GM19035 (cell line): ENCODE measurements around the gene WDR49.

Experiments used
- ATAC-seq: cut with Tn5 transposase; IDR thresholded peaks from one replicate; pipeline ENCODE4 v1.9.1; 2021; ENCODE audit not compliant: unreplicated experiment

The WDR49 gene

DNA sequence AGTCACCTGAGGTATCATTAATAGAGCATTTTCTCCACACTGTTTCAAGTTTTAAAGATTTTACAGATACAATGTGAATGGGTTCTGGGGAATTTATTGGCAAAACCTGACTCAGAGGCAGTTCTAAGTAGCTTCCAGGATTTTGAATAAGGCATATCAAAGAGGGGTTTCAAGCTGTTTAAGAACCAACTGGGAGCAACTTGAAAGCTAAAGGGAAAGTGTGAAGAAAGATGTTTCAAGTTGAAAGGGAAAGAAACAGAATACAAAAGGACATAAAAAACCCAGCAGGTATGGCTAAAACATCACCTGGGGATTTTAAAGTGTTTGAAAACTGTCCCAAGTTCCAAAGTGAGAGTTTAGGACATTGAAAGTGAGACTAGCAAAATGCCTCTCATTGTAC is 162.1 kb downstream of the WDR49 start:
- ATAC-seq, result no peak

DNA sequence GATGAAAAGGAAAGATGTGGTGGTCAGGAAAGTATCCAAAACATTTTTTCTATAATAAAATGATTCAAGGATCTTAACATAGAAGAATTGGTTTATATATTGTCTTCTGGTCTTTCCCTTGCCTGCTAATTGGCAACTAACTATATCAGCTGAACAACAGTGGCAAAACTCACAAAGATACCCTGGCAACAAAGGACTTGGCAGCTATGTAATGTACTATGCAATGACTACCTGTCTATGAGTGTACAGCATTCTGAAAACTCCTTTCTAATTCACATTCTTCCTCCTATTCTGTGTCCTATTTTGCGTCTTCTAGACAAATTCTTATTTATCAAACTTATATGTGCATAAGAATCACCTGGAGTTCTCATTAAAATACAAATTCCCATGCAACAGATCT is 164.2 kb downstream of the WDR49 start:
- no peak for ATAC-seq

DNA sequence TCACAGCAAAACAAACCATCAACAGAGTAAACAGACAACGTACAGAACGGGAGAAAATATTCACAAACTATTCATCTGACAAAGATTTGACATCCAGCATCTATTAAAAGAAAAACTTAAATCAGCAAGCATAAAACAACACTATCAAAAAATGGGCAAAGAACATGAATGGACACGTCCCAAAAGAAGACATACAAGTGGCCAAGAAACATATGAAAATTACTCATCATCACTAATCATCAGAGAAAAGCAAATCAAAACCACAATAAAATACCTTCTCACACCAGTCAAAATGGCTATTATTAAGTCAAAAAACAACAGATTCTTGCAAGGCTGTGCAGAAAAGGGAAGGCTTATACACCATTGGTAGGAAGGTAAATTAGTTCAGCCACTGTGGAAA is 166.2 kb downstream of the WDR49 start:
- no peak for ATAC-seq

DNA sequence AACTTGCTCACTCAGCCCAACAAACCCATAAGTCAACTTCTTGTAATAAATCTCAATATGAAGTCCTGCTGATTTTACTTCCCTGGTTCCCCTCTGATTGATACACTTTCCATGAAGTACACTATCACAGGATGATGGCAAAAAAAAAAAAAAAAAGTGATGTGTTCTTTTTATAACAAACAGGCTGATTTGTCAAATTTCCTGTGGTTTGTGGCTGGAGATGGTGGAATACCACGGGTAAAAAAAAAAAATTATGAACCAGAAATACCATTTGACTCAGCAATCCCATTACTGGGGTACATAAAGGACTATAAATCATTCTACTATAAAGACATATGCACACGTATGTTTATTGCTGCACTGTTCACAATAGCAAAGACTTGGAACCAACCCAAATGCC is 169.2 kb downstream of the WDR49 start:
- ATAC-seq, result no peak

DNA sequence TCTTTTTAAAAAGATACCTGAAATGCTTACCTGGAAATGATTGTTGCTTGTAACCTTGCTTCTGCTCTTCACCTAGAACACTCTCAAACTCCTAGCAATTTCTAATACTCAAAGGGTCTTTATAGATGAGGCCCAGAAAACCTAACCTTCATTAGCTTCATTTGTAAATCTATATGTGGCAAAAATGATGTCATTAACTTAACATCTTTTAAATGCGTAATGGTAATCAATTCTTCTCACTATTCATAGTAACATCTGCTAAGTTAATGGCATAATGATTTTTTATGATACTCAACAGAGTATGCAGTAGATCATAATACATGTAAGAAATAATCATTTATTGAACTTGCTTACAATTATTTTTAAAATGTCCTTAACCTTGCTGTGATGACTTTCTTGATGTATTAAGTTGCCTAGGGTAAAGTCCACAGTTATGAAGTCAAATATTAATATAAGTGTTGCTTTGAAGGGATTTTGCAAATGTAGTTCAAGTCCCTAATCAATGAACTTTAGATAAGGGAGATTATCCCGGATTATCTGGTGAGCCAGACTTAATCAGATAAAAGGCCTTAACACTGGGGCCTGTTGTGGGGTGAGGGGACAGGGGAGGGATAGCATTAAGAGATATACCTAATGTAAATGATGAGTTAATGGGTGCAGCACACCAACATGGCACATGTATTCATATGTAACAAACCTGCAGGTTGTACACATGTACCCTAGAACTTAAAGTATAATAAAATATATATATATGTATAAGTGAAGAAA is 169.8 kb downstream of the WDR49 start:
- ATAC-seq, result no peak

DNA sequence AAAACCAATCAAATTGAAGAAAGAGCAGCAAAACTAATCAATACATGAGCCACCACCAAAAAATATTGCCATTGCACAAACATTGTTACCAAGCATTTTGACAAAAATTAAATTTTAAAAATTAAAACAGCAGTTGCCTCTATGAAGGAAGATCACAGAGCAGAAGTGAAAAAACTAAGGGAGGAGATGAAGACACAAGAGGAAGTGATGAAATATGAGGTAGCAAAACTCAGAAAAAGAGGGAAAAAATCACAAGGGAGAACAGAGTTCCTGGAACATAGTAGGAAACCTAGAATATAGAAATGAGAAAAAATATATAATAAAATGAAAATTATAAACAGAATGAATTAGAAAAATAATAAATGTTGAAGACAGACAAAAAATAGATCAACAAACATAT is 172.6 kb downstream of the WDR49 start:
- no peak for ATAC-seq

DNA sequence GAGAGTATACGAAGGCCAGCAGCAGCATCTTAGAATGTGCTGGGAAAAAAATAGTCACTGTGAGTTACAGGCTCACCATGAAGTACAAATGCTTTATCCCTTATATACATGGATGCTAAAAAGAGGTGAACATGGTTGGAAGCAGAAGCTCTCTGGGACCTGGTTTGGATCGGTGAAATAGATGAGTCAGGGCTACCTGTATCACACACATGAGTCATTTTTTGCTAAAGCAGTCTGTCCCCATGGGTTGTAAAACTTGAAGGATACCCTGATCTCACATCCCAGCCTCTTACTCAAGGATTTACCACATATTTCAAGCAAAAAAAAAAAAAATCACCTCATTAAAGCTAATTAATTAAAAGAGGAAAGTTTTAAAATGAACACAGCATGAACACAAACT is 173.0 kb downstream of the WDR49 start:
- ATAC-seq, result no peak

DNA sequence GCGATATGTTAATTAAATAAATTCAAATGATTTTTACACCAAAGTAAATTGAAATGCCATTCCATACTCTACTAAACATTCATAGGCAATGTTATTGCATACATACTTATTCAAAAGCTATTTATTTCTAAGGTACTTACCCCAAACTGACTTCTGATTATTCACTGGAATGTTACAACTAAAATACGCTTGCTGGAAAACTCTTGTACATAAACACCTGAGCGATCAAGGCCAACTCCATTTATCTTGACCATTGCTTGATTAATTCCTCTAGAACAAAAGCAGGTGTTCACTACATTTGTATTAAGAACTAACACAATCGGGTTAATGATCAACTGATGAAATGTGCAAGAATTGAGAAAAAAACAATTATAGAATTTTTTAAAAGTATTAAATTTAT is 179.9 kb downstream of the WDR49 start, which contains the start of gene SERPINI2:
SERPINI2 (minus strand) TSS at position 180 of the 400 bp plus-strand sequence. CDS start 2,208 bp downstream, outside the sequence.
- no peak for ATAC-seq

DNA sequence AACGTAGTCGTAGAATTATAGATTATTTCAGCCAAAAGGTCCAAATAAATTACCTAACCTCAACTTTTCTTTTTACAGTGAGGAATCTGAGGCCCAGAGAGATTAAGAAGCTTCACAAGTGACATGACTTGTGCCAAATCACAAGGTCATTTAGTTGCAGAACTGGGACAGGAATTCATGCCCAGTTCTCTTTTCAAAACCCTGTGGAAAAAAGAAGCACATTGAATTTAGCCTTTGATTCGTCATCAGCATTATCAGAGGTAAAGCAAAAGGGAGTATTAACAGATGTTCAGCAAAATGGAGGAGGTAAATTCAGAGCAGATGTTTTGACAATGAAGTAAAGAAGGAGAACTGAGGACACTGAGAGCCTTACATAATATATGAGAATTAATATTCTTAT is 184.4 kb downstream of the WDR49 start:
- ATAC-seq, result no peak

DNA sequence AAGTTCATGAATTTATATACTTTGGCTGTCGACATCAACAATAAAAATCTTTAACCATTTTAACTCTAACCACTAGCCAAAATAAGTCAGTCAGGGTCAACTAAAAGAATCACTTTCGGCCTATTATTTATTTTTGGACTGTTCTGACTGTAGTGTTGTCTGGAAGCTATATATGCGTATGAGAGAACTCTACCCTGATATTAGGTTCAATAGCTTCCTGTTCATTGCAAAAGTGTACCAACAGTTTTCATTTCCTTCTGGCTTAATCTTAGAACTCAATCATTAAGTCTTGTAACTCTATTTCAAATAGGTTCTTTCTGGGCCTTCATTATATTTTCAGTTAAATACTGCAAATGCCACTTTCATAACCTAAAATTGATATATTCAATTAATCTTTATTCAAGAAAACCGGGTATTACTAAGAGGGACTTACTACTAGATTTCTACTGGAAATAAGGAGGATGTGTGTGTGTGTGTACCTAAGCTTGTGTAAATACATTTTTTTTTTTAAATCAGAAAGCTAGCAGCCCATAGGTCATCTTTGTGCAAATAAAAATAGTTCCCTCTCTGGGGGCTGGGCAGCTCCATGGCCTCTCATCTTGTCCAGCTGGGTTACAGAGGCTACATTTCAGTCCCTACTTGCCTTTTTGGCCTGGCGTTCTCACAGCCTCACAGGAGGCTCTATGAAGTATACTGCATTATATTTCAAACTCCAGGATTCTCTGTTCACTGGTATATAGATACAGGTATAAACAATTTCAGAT is 185.7 kb downstream of the WDR49 start:
- no peak for ATAC-seq

DNA sequence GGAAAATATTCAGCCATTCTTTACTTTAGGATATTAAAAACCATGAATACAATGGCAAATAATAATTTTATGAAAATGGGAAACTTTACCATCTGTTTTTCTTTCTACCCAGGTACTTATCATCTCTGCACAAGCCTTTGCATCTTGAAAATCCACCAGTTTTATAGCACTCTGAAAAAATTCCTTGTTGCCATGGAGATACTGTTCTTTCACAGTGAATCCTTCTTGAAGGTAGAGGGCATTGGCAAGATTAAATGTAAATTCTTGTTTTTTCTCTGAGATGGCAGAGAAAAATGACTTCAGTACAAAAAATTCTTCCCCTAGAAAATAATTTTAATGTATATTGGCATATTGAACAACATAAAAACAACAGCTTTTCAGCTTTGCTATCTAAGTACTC is 186.8 kb downstream of the WDR49 start:
- no peak for ATAC-seq

DNA sequence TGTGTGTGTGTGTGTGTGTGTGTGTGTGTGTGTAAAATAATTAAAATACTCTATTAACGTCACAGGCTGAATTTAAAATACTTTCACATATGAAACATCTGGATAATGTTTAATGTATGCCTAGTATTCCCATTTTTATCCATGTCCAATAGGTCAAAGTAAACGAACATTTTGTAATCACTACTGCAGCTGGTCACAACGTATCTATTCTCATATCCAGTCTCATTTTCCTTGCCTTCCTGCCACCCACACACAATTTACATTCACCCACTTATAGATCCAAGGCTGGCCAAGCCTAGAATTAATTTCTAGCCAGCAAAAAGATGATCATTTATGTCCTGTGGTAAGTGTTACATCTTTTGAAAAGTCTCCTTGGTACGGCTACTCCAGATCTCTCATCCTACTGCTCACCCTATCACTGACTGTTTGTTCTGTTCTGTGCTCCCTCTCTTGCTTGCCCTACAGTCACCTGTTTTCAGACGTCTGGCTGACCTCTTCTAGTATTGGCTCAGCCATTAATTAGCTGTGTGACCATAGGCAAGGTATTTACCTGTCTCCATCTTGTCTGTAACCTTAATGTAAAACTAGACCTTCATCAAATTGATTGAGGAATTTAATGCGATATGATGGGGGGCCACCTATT is 197.5 kb downstream of the WDR49 start:
- no peak for ATAC-seq

DNA sequence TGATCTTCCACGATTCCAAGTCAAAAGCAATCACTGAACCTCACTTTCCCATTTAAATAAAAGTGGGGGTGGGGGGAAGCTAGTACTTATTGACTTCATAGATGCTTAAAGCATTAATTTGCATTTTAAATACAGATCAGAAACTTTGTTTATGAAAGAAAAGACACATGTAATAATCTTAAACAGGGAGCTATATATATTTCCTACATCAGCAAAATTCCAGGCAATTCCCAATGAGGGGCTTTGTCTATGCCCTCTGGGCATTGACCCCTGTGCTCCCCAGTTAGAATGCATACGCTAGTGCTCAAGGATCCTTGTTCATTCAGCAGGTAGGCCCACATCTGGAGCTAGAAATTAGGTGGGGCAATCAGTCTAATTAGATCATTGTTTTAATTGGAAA is 199.9 kb downstream of the WDR49 start:
- no peak for ATAC-seq

DNA sequence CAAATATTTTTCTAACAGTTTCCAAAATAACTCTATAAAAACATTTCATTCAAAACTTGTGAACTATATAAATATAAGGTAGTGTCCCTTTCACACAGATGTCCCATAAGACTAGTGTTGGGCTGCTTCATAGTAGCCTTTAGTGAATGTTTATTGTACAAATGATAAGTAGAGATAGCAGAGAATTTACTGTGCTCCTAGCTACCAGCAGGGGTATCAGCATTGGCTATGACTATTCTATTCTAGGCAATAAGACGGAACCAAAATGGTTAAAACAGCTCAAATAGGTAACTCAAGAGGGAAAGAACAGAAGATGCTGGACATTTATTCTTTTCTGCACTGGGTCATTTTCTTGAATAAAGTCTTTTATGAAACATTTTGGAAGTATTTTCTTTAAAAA is 202.5 kb downstream of the WDR49 start:
- no peak for ATAC-seq

DNA sequence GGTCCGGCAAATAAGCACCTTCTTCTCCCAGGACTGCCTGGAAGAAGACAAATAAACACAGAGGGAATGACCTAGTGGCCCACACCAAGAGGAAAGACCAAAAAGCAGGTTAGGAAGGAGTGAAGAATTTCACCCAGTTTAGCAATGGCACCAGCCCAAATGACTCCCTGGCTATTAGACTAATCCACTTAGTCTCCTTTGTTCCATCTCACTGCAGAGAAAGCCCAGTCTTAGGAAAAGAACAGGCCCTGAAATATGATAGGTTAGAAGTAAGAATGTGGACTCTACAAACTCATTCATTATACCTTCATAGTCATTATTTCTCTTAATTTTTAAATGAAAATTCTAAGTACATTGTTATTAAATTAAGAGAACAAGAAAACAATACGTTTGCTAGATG is 203.1 kb downstream of the WDR49 start:
- ATAC-seq, result no peak

DNA sequence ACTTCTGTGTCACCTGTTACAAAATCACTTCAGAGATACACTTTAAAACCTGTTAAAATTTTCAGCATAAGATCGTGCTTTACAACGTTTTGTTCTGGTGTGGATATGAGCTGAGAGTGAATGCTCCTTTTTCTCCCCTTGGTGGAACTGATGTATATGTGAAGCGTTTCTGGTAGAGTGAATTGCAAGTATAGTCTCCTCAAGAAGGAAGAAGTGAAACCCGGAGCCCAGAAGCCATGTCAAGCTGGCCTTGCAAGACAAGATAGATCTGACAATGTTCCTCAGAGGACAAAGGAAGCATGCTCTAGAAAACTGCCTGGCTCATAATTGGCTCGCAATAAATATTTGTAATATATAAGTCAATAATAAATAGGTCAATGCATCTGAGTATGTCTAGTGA is 203.5 kb downstream of the WDR49 start:
- no peak for ATAC-seq

DNA sequence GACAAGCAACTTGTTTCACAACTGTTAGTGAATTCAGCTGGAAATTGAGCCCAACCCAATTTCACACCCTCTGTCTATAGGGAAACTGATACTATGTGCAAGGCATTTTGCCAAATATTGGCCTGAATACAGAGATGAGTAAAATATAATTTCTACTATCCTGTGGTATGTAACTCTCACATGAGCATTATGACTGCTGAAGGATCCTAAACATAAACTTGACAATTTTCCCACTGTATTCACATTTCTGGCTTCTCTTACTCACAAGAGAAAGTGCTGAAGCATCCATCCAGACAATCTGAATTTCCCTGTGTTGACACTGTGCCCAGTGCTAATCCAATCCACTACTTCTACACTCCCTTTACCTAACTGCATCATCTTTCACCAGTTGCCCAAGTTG is 208.3 kb downstream of the WDR49 start:
- no peak for ATAC-seq

DNA sequence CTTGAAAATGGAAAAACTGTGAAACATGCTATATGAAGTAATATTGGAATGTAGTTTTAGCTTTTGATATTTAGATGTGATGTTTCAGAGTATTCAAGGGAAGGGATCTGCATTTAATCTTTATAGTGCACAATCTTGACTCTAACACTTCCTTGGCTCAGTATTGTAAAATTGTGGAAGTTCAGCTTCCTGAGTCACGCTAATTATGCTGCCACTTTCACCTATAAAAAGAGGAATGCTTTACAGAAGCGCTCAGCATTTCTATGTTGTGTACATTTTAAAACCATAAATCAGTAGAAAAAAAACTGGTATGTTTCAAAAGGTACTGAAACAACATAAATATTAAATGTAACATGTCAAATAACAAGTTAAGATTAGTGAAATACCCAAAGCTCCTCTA is 212.5 kb downstream of the WDR49 start:
- no peak for ATAC-seq

DNA sequence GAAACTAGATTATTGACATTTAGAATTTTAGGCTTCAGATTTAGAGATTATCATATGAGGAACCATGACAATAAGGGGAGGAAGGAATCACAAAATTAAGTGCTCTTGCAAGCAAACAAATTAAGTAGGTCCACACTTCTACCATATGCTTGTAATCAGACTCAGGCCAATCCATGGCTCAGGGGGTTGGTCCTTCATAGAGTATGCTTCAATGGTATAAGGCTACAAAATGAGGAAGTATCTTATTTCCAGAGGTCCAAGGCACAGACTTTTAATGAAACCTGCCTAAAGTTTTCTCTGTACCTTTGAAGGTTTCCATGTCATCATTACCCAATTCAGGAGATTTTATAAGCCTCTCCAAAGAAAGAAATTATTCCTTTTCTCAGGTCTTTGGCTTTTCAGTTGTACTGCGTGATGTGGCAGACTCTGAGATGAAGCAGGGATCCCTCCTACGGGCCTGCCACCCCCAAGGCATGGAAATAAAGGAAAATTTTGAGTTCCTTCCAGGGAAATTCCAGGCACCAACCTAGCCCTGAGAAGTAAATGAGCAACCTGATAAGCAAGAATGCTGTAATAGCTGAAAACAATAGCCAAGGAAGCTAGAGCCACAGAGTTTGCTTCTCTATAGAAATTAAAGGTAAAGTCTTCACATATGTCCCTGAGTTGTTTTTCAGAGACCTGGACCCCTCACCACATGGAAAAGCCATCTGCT is 216.2 kb downstream of the WDR49 start:
- no peak for ATAC-seq
